HepG2 (cell line): ENCODE data around the gene KCNQ1OT1. TPM values are rescaled to one million over a fixed set of nuclear protein-coding genes. Genes with fewer than 3 reads are reported as not detected.
A peak's percentile ranks its signal among the peaks of the same experiment; 100 is the strongest.

Experiments used
- EED ChIP-seq: sonication (generic); formaldehyde crosslinking; IDR thresholded peaks from 2 replicates; pipeline ENCODE4 v1.5.0; 2020; ENCODE audit warnings: mild to moderate bottlenecking, missing genetic modification reagents
- HOXA9 ChIP-seq: sonication (generic); formaldehyde crosslinking; IDR thresholded peaks from 2 replicates; pipeline ENCODE4 v1.8.1; 2022; ENCODE audit warnings: missing genetic modification reagents, mild to moderate bottlenecking, moderate library complexity, borderline replicate concordance
- MEIS2 ChIP-seq: sonication (generic); formaldehyde crosslinking; IDR thresholded peaks from 2 replicates; pipeline ENCODE4 v1.9.0; 2021; ENCODE audit warnings: mild to moderate bottlenecking, missing genetic modification reagents
- THAP11 ChIP-seq: IDR thresholded peaks from 2 replicates; pipeline ENCODE4 v1.6.1; 2016; ENCODE audit warnings: missing biosample characterization, missing genetic modification reagents
- ZBTB7B ChIP-seq: sonication (generic); formaldehyde crosslinking; IDR thresholded peaks from 2 replicates; pipeline ENCODE4 v1.4.0; 2020; ENCODE audit warnings: missing genetic modification reagents
- ZC3H13 ChIP-seq: sonication (generic); formaldehyde crosslinking; IDR thresholded peaks from 2 replicates; pipeline ENCODE4 v1.8.1; 2023; ENCODE audit warnings: mild to moderate bottlenecking, missing genetic modification reagents, moderate library complexity
- ZNF224 ChIP-seq: sonication (generic); formaldehyde crosslinking; IDR thresholded peaks from 2 replicates; pipeline ENCODE4 v1.5.0; 2020; ENCODE audit warnings: mild to moderate bottlenecking, missing genetic modification reagents
- ZNF264 ChIP-seq: sonication (generic); formaldehyde crosslinking; IDR thresholded peaks from 2 replicates; pipeline ENCODE4 v1.4.0; 2020; ENCODE audit warnings: missing genetic modification reagents
- ZNF607 ChIP-seq: sonication (generic); formaldehyde crosslinking; IDR thresholded peaks from 2 replicates; pipeline ENCODE4 v1.5.1; 2020; ENCODE audit warnings: missing genetic modification reagents, mild to moderate bottlenecking, borderline replicate concordance
- ZSCAN30 ChIP-seq: sonication (generic); formaldehyde crosslinking; IDR thresholded peaks from 2 replicates; pipeline ENCODE4 v1.5.0; 2020; ENCODE audit warnings: mild to moderate bottlenecking, missing genetic modification reagents
- polyA plus RNA-seq, 8 experiments: library from polyadenylated mRNA; depleted of rRNA in 3 of 8; stranded (reverse) in 7 of 8; unstranded in 1 of 8; fragments of >200 nt; fragmentation: Illumina TruSeq in 4 of 8; extraction: Trizol in 4 of 8; gene quantifications; 2 replicates each; pipeline versions ENCODE4 v1.2.1 to v1.2.3, GENCODE V29; 2011 to 2016; ENCODE audit warnings: low read depth in 4 of 8, missing spikeins in 1 of 8, mixed read lengths in 1 of 8; ENCODE audit not compliant: insufficient read depth in 1 of 8
- total RNA-seq, 5 experiments: library from RNA; depleted of rRNA; stranded (reverse); fragments of >200 nt; fragmentation: Illumina TruSeq; extraction: Trizol; gene quantifications; 2 replicates each; pipeline ENCODE4 v1.2.3, GENCODE V29; 2016; ENCODE audit warnings: low read depth in 1 of 5
- TF ChIP-seq, protein P1 (sequence below): sonication (generic); formaldehyde crosslinking; IDR thresholded peaks from 2 replicates; pipeline ENCODE4 v1.4.0; 2020; ENCODE audit warnings: missing genetic modification reagents
- TF ChIP-seq, protein P2 (sequence below): sonication (generic); formaldehyde crosslinking; IDR thresholded peaks from 2 replicates; pipeline ENCODE4 v1.5.1; 2020; ENCODE audit warnings: missing genetic modification reagents, mild to moderate bottlenecking, borderline replicate concordance
- TF ChIP-seq, protein P3 (sequence below): sonication (generic); formaldehyde crosslinking; IDR thresholded peaks from 2 replicates; pipeline ENCODE4 v1.5.0; 2020; ENCODE audit warnings: missing genetic modification reagents
- TF ChIP-seq, protein P4 (sequence below), 2 experiments: sonication (generic) in 1 of 2; formaldehyde crosslinking in 1 of 2; IDR thresholded peaks; 2 replicates each; pipeline versions ENCODE4 v1.6.1 to v1.9.0; 2014 to 2022; ENCODE audit warnings: antibody characterized with exemption in 1 of 2, borderline replicate concordance in 1 of 2, inconsistent platforms in 1 of 2, low read depth in 1 of 2, missing genetic modification reagents in 1 of 2
- TF ChIP-seq, protein P5 (sequence below): sonication (generic); formaldehyde crosslinking; IDR thresholded peaks from 2 replicates; pipeline ENCODE4 v1.9.0; 2021; ENCODE audit warnings: missing genetic modification reagents, mild to moderate bottlenecking, borderline replicate concordance

The KCNQ1OT1 gene
- total and polyA plus RNA-seq, 2 of the 13 experiments (the other 11 are each of a cell fraction or from before 2014, with no cell fraction given): 1.3 to 18.9 TPM

DNA sequence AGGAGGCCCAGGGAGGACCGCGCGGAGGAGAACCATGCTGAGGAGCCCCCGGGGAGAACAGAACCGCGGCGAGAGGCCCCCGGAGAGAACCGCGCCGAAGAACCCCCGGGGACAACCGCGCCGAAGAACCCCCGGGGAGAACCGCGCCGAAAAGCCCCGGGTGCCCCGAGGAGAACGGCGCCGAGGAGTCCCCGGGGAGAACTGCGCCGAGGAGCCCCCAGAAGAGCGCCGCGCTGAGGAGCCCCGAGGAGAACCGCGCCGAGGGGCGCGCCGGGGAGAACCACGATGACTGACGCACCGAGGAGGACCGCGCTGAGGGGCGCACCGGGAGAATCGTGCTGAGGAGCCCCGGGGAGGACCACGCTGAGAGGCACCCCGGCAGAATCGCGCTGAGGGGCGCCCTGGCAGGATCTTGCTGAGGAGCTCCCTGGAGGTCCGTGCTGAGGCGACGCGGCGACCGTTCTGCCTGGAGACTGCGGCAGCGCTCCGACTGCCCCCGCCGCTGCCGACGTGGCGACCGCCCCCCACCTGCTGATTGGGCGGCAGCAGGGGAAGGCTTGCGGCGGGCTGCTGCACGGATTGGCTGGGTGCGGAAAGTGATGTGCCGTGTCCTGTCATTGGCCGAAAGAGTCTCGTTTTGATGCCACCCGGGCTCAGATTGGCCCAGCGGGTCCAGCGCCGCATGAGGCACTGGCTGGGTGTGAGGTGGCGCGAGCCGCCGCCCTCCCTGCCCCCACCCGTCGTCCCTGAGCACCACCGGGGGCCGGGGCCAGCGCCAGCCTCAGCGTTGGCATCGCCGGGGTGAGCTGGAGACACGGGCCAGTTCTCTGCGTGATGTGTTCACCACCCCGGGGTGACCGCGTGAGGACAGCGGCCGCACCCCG is at the start of gene KCNQ1OT1 (continued):
- TF ChIP-seq, protein P1, sequence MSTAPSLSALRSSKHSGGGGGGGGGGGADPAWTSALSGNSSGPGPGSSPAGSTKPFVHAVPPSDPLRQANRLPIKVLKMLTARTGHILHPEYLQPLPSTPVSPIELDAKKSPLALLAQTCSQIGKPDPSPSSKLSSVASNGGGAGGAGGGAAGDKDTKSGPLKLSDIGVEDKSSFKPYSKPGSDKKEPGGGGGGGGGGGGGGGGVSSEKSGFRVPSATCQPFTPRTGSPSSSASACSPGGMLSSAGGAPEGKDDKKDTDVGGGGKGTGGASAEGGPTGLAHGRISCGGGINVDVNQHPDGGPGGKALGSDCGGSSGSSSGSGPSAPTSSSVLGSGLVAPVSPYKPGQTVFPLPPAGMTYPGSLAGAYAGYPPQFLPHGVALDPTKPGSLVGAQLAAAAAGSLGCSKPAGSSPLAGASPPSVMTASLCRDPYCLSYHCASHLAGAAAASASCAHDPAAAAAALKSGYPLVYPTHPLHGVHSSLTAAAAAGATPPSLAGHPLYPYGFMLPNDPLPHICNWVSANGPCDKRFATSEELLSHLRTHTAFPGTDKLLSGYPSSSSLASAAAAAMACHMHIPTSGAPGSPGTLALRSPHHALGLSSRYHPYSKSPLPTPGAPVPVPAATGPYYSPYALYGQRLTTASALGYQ: peak; percentile 85
- TF ChIP-seq MEIS2 (CRISPR knock-in tag) (peak; percentile 87), THAP11 (CRISPR knock-in tag) (peak; percentile 78), ZC3H13 (CRISPR knock-in tag) (no peak; the same call in none of the 2 replicates), ZNF224 (CRISPR knock-in tag) (0 out of 2 replicates have a peak, but pooled peaks have one; percentile 67), ZSCAN30 (CRISPR knock-in tag) (peak; percentile 79; the same call in 1 of the 2 replicates), ZNF607 (peak; percentile 65; the same call in 1 of the 2 replicates), ZBTB7B (peak; percentile 69), ZNF264 (CRISPR knock-in tag) (peak; percentile 82; the same call in 1 of the 2 replicates), EED (CRISPR knock-in tag) (peak; percentile 16; the same call in 1 of the 2 replicates), HOXA9 (CRISPR knock-in tag) (peak; percentile 86)
- TF ChIP-seq, protein P2, sequence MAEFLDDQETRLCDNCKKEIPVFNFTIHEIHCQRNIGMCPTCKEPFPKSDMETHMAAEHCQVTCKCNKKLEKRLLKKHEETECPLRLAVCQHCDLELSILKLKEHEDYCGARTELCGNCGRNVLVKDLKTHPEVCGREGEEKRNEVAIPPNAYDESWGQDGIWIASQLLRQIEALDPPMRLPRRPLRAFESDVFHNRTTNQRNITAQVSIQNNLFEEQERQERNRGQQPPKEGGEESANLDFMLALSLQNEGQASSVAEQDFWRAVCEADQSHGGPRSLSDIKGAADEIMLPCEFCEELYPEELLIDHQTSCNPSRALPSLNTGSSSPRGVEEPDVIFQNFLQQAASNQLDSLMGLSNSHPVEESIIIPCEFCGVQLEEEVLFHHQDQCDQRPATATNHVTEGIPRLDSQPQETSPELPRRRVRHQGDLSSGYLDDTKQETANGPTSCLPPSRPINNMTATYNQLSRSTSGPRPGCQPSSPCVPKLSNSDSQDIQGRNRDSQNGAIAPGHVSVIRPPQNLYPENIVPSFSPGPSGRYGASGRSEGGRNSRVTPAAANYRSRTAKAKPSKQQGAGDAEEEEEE: peak; percentile 88; the same call in 1 of the 2 replicates
- TF ChIP-seq, protein P3, sequence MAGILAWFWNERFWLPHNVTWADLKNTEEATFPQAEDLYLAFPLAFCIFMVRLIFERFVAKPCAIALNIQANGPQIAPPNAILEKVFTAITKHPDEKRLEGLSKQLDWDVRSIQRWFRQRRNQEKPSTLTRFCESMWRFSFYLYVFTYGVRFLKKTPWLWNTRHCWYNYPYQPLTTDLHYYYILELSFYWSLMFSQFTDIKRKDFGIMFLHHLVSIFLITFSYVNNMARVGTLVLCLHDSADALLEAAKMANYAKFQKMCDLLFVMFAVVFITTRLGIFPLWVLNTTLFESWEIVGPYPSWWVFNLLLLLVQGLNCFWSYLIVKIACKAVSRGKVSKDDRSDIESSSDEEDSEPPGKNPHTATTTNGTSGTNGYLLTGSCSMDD (CRISPR knock-in tag): 0 out of 2 replicates have a peak, but pooled peaks have one; percentile 52
- TF ChIP-seq, protein P4, sequence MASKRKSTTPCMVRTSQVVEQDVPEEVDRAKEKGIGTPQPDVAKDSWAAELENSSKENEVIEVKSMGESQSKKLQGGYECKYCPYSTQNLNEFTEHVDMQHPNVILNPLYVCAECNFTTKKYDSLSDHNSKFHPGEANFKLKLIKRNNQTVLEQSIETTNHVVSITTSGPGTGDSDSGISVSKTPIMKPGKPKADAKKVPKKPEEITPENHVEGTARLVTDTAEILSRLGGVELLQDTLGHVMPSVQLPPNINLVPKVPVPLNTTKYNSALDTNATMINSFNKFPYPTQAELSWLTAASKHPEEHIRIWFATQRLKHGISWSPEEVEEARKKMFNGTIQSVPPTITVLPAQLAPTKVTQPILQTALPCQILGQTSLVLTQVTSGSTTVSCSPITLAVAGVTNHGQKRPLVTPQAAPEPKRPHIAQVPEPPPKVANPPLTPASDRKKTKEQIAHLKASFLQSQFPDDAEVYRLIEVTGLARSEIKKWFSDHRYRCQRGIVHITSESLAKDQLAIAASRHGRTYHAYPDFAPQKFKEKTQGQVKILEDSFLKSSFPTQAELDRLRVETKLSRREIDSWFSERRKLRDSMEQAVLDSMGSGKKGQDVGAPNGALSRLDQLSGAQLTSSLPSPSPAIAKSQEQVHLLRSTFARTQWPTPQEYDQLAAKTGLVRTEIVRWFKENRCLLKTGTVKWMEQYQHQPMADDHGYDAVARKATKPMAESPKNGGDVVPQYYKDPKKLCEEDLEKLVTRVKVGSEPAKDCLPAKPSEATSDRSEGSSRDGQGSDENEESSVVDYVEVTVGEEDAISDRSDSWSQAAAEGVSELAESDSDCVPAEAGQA (IDR thresholded peaks at IDR 0.05; ENCODE audit: low read depth): peak; percentile 15; the same call in 1 of the 2 replicates
- TF ChIP-seq, protein P4 (CRISPR knock-in tag; IDR thresholded peaks at IDR 0.05; ENCODE audit: borderline replicate concordance): no peak; the same call in 1 of the 2 replicates
- TF ChIP-seq, protein P5, sequence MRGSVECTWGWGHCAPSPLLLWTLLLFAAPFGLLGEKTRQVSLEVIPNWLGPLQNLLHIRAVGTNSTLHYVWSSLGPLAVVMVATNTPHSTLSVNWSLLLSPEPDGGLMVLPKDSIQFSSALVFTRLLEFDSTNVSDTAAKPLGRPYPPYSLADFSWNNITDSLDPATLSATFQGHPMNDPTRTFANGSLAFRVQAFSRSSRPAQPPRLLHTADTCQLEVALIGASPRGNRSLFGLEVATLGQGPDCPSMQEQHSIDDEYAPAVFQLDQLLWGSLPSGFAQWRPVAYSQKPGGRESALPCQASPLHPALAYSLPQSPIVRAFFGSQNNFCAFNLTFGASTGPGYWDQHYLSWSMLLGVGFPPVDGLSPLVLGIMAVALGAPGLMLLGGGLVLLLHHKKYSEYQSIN (CRISPR knock-in tag): no peak
